ENCODE data around the gene CLDN1.

DNA sequence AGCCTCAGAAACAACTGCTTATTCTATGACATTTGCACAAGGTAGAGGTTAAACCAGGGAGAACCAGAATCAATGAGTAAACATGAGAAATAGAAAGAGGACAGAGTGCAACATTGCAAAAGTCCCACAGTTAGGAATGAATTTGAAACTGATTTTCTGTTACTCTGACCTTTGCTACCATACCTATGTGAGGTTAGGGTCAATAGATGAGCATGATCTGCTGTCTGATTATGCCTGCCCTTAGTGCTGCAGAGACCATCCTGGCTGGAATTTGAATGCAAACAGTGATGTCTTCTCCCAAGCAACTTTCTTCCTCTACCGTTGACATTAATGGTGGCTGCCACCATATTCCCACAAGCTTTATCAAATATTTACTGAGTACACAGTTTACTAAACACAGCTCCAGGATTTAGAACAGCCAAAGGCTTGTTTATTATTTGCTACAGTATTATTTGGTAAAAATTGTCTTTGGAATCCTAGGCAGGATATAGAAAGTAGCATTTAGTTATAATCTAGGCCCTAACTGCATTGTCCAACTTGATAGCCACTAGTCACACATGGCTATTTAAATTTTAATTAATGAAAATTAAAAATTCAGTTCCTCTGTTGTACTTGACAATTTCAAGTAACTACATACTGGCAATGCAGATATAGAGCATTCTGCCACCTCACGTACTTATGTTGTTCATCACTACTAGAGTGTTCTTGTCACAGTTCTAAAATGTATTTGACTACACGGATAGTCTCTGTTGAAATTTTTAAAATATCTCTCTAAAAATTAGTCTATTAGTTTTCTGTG, 8.9 kb upstream of the CLDN1 start:
- TF ChIP-seq ELF1 (IDR thresholded peaks at IDR 0.05) (no peak), POLR2AphosphoS5 (IDR thresholded peaks at IDR 0.05; ENCODE audit: low read depth, low read length) (no peak), JUND (IDR thresholded peaks at IDR 0.05) (no peak), SMC3 (IDR thresholded peaks at IDR 0.05; ENCODE audit: low read depth, low read length) (no peak), CHD2 (IDR thresholded peaks at IDR 0.05; ENCODE audit: low read length, partially characterized antibody) (no peak), FOXJ3 (CRISPR knock-in tag; IDR thresholded peaks at IDR 0.05) (no peak), EP300 (IDR thresholded peaks at IDR 0.05; ENCODE audit: borderline replicate concordance in 1 of 2, low read depth in 1 of 2, low read length in 1 of 2) (no peak)
- TF ChIP-seq, protein P1, sequence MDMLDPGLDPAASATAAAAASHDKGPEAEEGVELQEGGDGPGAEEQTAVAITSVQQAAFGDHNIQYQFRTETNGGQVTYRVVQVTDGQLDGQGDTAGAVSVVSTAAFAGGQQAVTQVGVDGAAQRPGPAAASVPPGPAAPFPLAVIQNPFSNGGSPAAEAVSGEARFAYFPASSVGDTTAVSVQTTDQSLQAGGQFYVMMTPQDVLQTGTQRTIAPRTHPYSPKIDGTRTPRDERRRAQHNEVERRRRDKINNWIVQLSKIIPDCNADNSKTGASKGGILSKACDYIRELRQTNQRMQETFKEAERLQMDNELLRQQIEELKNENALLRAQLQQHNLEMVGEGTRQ (IDR thresholded peaks at IDR 0.05; ENCODE audit: borderline replicate concordance, low read depth, low read length): no peak
- TF ChIP-seq, protein P2, sequence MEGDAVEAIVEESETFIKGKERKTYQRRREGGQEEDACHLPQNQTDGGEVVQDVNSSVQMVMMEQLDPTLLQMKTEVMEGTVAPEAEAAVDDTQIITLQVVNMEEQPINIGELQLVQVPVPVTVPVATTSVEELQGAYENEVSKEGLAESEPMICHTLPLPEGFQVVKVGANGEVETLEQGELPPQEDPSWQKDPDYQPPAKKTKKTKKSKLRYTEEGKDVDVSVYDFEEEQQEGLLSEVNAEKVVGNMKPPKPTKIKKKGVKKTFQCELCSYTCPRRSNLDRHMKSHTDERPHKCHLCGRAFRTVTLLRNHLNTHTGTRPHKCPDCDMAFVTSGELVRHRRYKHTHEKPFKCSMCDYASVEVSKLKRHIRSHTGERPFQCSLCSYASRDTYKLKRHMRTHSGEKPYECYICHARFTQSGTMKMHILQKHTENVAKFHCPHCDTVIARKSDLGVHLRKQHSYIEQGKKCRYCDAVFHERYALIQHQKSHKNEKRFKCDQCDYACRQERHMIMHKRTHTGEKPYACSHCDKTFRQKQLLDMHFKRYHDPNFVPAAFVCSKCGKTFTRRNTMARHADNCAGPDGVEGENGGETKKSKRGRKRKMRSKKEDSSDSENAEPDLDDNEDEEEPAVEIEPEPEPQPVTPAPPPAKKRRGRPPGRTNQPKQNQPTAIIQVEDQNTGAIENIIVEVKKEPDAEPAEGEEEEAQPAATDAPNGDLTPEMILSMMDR (IDR thresholded peaks at IDR 0.05): no peak
- TF ChIP-seq, protein P3, sequence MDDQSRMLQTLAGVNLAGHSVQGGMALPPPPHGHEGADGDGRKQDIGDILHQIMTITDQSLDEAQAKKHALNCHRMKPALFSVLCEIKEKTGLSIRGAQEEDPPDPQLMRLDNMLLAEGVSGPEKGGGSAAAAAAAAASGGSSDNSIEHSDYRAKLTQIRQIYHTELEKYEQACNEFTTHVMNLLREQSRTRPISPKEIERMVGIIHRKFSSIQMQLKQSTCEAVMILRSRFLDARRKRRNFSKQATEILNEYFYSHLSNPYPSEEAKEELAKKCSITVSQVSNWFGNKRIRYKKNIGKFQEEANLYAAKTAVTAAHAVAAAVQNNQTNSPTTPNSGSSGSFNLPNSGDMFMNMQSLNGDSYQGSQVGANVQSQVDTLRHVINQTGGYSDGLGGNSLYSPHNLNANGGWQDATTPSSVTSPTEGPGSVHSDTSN (IDR thresholded peaks at IDR 0.05): no peak
- TF ChIP-seq, protein P4, sequence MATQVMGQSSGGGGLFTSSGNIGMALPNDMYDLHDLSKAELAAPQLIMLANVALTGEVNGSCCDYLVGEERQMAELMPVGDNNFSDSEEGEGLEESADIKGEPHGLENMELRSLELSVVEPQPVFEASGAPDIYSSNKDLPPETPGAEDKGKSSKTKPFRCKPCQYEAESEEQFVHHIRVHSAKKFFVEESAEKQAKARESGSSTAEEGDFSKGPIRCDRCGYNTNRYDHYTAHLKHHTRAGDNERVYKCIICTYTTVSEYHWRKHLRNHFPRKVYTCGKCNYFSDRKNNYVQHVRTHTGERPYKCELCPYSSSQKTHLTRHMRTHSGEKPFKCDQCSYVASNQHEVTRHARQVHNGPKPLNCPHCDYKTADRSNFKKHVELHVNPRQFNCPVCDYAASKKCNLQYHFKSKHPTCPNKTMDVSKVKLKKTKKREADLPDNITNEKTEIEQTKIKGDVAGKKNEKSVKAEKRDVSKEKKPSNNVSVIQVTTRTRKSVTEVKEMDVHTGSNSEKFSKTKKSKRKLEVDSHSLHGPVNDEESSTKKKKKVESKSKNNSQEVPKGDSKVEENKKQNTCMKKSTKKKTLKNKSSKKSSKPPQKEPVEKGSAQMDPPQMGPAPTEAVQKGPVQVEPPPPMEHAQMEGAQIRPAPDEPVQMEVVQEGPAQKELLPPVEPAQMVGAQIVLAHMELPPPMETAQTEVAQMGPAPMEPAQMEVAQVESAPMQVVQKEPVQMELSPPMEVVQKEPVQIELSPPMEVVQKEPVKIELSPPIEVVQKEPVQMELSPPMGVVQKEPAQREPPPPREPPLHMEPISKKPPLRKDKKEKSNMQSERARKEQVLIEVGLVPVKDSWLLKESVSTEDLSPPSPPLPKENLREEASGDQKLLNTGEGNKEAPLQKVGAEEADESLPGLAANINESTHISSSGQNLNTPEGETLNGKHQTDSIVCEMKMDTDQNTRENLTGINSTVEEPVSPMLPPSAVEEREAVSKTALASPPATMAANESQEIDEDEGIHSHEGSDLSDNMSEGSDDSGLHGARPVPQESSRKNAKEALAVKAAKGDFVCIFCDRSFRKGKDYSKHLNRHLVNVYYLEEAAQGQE (IDR thresholded peaks at IDR 0.05; ENCODE audit: low read depth, low read length): no peak
- TF ChIP-seq, protein P5, sequence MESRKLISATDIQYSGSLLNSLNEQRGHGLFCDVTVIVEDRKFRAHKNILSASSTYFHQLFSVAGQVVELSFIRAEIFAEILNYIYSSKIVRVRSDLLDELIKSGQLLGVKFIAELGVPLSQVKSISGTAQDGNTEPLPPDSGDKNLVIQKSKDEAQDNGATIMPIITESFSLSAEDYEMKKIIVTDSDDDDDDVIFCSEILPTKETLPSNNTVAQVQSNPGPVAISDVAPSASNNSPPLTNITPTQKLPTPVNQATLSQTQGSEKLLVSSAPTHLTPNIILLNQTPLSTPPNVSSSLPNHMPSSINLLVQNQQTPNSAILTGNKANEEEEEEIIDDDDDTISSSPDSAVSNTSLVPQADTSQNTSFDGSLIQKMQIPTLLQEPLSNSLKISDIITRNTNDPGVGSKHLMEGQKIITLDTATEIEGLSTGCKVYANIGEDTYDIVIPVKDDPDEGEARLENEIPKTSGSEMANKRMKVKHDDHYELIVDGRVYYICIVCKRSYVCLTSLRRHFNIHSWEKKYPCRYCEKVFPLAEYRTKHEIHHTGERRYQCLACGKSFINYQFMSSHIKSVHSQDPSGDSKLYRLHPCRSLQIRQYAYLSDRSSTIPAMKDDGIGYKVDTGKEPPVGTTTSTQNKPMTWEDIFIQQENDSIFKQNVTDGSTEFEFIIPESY (IDR thresholded peaks at IDR 0.05; ENCODE audit: borderline replicate concordance, low read depth): no peak

Measured in SK-N-SH (cell line).